Panc1 (cell line): ENCODE measurements around the gene ADAMTSL2. TPM values are rescaled to one million over a fixed set of nuclear protein-coding genes. Genes with fewer than 3 reads are reported as not detected.

Experiments
- ATAC-seq: fragments of 200-7000 bp; cut with Tn5 transposase; 2 replicates; pipeline ENCODE4 v1.9.1; 2020; ENCODE audit warnings: mild to moderate bottlenecking, moderate library complexity
- BruUV-seq: library from RNA; stranded (reverse); fragments of 400-500 nt; replicated peaks from 2 replicates; lab custom pipeline; 2021; lab: Mats Ljungman, UMichigan
- CTCF ChIA-PET: fragments of 300-600 bp; sonication (Branson Sonifier 250); formaldehyde crosslinking; loops from one replicate; lab custom pipeline; 2022; ENCODE audit warnings: antibody characterized with exemption; lab: Charles Lee
- POLR2A ChIA-PET: fragments of 300-600 bp; sonication (Branson Sonifier 250); formaldehyde crosslinking; loops from one replicate; lab custom pipeline; 2022; ENCODE audit warnings: antibody characterized with exemption; lab: Charles Lee
- DNase-seq: peaks from one replicate; pipeline ENCODE4 v3.0.0-alpha.2; 2010; ENCODE audit warnings: low read depth, low spot score
- H3K27ac ChIP-seq: 2 replicates; pipeline ENCODE4 v1.5.1; 2011; ENCODE audit warnings: mild to moderate bottlenecking, low read length, inconsistent platforms
- H3K27me3 ChIP-seq: fragments of 200-500 bp; sonication (Bioruptor generic); 2 replicates; pipeline ENCODE4 v1.6.0; 2014; ENCODE audit warnings: low read length, inconsistent platforms; ENCODE audit not compliant: control insufficient read depth, insufficient read depth
- H3K36me3 ChIP-seq: fragments of 200-500 bp; sonication (Bioruptor generic); 2 replicates; pipeline ENCODE4 v1.5.1; 2014; ENCODE audit warnings: inconsistent platforms, mild to moderate bottlenecking, low read length, moderate library complexity; ENCODE audit not compliant: control insufficient read depth, insufficient read depth
- H3K4me1 ChIP-seq: 2 replicates; pipeline ENCODE4 v1.5.1; 2011; ENCODE audit warnings: inconsistent platforms, mild to moderate bottlenecking, low read length, moderate library complexity; ENCODE audit not compliant: control insufficient read depth, insufficient read depth
- H3K4me3 ChIP-seq, 2 experiments: 2 replicates each; pipeline ENCODE4 v1.5.1; 2011 to 2012; ENCODE audit warnings: low read depth in 2 of 2, low read length in 2 of 2, mild to moderate bottlenecking in 2 of 2, inconsistent platforms in 1 of 2, moderate library complexity in 1 of 2
- H3K9me3 ChIP-seq: fragments of 200-500 bp; sonication (Bioruptor generic); 2 replicates; pipeline ENCODE4 v1.5.1; 2014; ENCODE audit warnings: low read depth, mild to moderate bottlenecking, inconsistent platforms, low read length, moderate library complexity; ENCODE audit not compliant: control insufficient read depth, insufficient read depth
- POLR2AphosphoS5 ChIP-seq: IDR thresholded peaks from 2 replicates; pipeline ENCODE4 v1.6.1; 2012; ENCODE audit warnings: mild to moderate bottlenecking, low read depth, low read length, moderate library complexity
- SIN3A ChIP-seq: IDR thresholded peaks from 2 replicates; pipeline ENCODE4 v1.6.1; 2012; ENCODE audit warnings: low read depth, mild to moderate bottlenecking, low read length, moderate library complexity, borderline replicate concordance; ENCODE audit not compliant: insufficient read depth
- TCF7L2 ChIP-seq: IDR thresholded peaks from 2 replicates; pipeline ENCODE4 v1.6.1; 2011; ENCODE audit warnings: mild to moderate bottlenecking, low read depth, low read length, inconsistent platforms
- in situ Hi-C: cut with HindIII; loops from 2 replicates; pipeline ENCODE4 v1.10.0; 2016; ENCODE audit warnings: low sequenced_read_pairs, low pct_unique_long_range_greater_than_20kb
- intact Hi-C: fragments of 100-400 bp; cut with micrococcal nuclease; formaldehyde crosslinking; loops from one replicate; pipeline ENCODE4 v1.10.0; 2022; ENCODE audit not compliant: unreplicated experiment
- total RNA-seq: library from RNA; stranded (reverse); gene quantifications from one replicate; pipeline ENCODE4 v1.2.1, GENCODE V29; 2021; ENCODE audit not compliant: unreplicated experiment
- TF ChIP-seq, protein P1 (sequence below), 2 experiments: IDR thresholded peaks; 2 replicates each; pipeline ENCODE4 v1.6.1; 2011 to 2012; ENCODE audit warnings: low read depth in 2 of 2, control low read depth in 1 of 2, low read length in 1 of 2, mild to moderate bottlenecking in 1 of 2, moderate library complexity in 1 of 2; ENCODE audit not compliant: insufficient read depth in 1 of 2
- TF ChIP-seq, protein P2 (sequence below): fragments of 450-650 bp; IDR thresholded peaks from 2 replicates; pipeline ENCODE4 v1.5.1; 2017; ENCODE audit warnings: mild to moderate bottlenecking

Gene ADAMTSL2
- total RNA-seq, 1 experiment from 2014 or later = 0.10 TPM

DNA sequence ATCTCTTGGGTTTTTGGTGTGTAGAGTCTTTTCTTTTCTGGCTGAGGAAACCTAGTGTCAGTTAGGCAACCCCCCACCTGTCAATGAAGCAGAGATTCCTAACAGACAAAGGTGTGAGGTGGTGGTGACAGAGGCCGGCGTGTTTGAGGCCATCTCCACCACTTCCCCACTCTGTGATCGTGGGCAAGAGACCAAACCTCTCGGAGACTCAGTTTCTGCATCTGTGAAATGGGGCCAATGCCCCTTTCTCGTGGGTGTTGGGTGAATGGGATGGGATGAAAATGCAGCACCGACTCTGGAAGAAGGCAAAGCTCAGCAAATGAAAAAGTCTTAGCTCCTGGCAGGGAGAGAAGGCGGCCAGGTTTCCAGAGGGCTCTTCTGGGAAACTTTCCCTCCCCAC lies 73.9 kb downstream of the ADAMTSL2 start:
- ChIA-PET CTCF (no interaction called here), POLR2A (no interaction called here)
- TF ChIP-seq SIN3A = no peak
- TF ChIP-seq TCF7L2 = no peak
- TF ChIP-seq POLR2AphosphoS5 = no peak
- TF ChIP-seq, protein P1, sequence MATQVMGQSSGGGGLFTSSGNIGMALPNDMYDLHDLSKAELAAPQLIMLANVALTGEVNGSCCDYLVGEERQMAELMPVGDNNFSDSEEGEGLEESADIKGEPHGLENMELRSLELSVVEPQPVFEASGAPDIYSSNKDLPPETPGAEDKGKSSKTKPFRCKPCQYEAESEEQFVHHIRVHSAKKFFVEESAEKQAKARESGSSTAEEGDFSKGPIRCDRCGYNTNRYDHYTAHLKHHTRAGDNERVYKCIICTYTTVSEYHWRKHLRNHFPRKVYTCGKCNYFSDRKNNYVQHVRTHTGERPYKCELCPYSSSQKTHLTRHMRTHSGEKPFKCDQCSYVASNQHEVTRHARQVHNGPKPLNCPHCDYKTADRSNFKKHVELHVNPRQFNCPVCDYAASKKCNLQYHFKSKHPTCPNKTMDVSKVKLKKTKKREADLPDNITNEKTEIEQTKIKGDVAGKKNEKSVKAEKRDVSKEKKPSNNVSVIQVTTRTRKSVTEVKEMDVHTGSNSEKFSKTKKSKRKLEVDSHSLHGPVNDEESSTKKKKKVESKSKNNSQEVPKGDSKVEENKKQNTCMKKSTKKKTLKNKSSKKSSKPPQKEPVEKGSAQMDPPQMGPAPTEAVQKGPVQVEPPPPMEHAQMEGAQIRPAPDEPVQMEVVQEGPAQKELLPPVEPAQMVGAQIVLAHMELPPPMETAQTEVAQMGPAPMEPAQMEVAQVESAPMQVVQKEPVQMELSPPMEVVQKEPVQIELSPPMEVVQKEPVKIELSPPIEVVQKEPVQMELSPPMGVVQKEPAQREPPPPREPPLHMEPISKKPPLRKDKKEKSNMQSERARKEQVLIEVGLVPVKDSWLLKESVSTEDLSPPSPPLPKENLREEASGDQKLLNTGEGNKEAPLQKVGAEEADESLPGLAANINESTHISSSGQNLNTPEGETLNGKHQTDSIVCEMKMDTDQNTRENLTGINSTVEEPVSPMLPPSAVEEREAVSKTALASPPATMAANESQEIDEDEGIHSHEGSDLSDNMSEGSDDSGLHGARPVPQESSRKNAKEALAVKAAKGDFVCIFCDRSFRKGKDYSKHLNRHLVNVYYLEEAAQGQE (IDR thresholded peaks at IDR 0.05; ENCODE audit: insufficient read depth in 1 of 2, low read depth in 2 of 2, low read length in 1 of 2) = no peak
- TF ChIP-seq, protein P2, sequence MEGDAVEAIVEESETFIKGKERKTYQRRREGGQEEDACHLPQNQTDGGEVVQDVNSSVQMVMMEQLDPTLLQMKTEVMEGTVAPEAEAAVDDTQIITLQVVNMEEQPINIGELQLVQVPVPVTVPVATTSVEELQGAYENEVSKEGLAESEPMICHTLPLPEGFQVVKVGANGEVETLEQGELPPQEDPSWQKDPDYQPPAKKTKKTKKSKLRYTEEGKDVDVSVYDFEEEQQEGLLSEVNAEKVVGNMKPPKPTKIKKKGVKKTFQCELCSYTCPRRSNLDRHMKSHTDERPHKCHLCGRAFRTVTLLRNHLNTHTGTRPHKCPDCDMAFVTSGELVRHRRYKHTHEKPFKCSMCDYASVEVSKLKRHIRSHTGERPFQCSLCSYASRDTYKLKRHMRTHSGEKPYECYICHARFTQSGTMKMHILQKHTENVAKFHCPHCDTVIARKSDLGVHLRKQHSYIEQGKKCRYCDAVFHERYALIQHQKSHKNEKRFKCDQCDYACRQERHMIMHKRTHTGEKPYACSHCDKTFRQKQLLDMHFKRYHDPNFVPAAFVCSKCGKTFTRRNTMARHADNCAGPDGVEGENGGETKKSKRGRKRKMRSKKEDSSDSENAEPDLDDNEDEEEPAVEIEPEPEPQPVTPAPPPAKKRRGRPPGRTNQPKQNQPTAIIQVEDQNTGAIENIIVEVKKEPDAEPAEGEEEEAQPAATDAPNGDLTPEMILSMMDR = no peak

DNA sequence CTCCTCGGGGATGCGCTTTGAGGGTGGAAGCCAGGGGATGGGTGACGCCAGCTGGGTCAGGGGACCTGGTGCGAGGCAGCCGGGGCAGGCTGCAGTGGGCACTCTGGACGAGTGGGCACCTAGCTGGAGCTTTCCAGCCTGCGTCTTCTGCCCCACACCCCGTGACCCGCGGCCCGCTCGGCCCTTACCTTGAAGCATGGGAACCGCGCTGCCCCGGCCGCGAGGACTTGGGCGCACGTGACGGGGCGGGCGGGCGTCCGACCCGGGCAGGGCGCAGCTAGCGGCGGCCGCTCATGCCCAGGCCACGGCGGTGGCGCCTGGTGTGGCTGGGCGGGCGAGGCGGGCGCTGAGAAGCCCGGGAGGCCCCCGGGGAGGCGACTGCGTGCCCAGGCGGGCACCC lies 74.4 kb downstream of the ADAMTSL2 start:
- intact Hi-C loops = no loop called here
- DNase-seq (no peak), ATAC-seq (no peak)
- ChIA-PET POLR2A (no interaction called here), CTCF (no interaction called here)
- Histone ChIP-seq H3K4me3 (no peak overlapping the region), H3K36me3 (no peaks in the 10 kb centered on the region), H3K27ac (no peak overlapping the region), H3K9me3 (no peaks in the 10 kb centered on the region), H3K27me3 (peaks cover 4% of the 10 kb centered on the region; the same call in 1 of the 2 replicates), H3K4me1 (no peaks in the 10 kb centered on the region)
- TF ChIP-seq SIN3A (no peak), TCF7L2 (no peak), POLR2AphosphoS5 (no peak)
- TF ChIP-seq, protein P2 = no peak
- TF ChIP-seq, protein P1 (IDR thresholded peaks at IDR 0.05; ENCODE audit: insufficient read depth in 1 of 2, low read depth in 2 of 2, low read length in 1 of 2) = no peak
- no TSS peak for BruUV-seq
- in situ Hi-C loops = no loop called here

More for the DNA sequence above, 73.9 kb downstream of the ADAMTSL2 start:
- Histone ChIP-seq H3K27ac (no peak overlapping the region), H3K4me3 (no peak overlapping the region), H3K4me1 (no peaks in the 10 kb centered on the region), H3K27me3 (peaks cover 4% of the 10 kb centered on the region; the same call in 1 of the 2 replicates), H3K36me3 (no peaks in the 10 kb centered on the region), H3K9me3 (no peaks in the 10 kb centered on the region)
- BruUV-seq = no TSS peak
- ATAC-seq = no peak
- intact Hi-C loops = no loop called here
- in situ Hi-C loops = no loop called here
- DNase-seq = no peak
